DMS 273 treated with DMSO at 0.1 percent for 48 hours (cell line): Measurements from ENCODE around the gene DNAJC22.

Experiments
- DNase-seq: peaks from one replicate; lab custom pipeline; 2025; lab: John Stamatoyannopoulos, UW

DNAJC22 gene

DNA sequence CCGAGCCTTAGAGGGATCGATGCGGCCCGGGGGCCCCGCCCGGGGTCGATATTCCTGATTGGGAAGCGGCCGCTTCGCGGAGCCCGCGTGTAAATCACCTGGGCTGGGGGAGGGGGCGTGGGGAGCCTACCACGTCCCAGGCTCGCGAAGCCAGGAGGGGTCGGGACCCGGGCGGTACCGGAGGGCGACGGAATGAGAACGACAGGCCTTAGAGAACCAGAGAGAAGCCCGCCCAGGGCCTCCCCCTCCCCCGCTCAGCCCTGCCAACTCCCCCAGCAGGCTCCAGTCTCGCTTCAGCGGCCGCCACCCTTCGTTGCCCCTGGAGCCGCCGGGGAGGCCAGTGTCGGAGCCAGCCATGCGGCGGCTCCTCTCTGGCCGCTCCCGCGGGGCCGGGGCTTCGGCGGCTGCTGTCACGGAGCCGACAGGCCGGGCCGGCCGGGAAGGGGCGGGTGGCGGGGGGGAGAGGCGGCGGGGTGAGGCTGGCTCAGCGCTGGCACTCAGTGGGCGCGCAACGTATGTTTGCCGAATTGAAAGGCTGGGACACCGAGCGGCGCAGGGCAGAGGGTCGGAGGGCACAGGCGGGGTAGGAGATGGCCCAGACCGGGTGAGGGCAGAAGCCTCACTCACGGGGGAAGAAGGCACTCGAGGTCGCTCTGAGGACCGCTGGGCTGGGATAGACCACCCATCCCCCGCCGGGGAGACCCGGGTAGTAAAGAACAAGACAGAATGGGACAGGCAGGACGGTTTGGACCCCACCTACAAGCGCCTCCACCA, 1.4 kb upstream of the DNAJC22 start:
- DNase-seq, result no peak

DNA sequence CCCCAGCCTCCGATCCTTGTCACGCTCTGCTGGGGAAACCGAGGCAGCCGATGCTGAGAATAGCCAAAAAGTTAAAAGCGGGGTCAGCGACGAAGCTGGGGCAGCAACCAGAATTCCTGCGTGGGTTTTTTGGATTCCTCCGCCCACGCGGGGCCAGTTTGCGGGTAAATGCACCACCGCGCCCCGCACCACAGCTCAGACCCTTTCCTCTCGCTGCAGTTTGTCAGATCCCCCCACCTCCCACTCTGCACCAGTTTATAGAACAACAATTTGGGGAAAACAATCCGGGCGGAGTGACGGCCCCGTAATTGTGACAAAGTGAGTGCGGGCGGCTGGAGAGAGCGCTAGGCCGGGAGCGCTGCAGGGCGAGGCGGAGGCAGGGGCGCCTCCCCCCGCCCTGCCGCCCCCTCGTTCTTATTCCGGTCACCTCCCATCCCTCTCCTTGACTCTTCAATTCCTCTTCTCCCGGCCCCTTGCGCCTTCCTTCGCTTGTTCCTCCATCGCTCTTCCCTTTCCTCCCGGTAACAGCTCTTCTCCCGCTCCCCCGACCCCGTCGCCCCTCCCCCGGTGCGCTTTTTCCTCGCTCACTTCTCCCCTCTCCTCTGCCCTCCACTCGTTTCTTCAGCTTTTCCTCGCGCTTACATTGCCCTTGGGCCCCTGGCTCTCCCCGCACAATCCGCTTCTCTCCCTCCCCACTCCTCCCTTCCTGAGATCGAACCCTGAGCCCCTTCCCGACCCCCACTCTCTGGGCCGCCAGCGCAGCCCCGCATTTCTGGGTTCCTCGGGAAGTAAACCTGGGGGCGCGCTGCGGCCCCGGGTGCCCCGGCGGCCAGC, 646 bp upstream of the DNAJC22 start:
- no peak for DNase-seq

DNA sequence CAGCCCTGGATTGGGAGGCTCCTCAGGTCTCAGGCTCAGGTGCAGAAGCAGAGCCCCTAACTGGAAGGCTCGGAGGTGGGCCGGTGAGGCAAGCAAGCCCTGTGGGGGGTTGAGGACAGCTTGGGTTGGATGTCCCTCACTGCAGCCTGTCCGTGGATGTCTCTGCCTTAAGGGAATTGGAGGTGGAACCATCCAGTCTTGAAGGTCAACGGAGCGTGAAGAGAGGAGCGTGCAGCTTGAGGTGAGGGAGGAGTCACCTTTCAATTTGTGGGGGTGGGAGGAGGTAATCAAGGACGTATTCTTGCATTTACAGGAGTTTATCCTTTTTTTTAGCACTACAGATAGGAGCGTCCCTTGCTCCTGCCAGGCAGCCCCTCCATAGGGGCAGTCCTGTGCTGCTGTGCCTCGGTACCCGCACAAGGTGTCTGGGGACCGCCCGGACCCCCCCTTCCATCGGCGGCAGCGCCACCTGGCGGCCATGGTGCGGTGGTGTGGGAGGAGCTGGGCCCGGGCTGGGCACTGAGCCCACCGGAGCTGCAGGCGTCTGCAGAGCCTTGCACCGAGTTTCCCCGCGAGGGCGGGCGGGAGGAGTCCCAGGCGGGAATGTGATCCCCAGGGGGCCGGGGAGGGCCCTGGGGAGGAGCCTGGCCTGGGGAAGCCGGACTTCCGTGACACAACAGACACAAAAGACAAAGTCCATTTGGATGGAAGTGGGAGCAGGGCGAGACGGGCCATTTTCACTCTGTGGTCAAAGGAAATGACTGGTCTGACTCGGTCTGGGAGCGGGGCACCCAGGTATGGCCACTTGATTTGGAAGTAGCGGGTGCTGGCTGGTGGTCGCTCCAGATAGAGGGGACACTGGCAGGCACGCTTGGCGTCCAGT, 864 bp downstream of the DNAJC22 start:
- no peak for DNase-seq

DNA sequence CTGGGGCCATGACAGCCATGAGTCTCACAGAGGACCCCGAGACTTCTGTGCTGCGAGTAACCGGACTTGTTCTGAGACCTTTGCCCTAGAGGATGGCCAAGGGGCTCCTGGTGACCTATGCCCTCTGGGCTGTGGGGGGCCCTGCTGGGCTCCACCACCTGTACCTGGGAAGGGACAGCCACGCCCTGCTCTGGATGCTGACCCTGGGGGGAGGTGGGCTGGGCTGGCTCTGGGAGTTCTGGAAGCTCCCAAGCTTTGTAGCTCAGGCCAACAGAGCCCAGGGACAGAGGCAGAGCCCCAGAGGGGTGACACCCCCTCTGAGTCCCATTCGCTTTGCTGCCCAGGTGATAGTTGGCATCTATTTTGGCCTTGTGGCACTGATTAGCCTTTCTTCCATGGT, 2.1 kb downstream of the DNAJC22 start:
- no peak for DNase-seq

DNA sequence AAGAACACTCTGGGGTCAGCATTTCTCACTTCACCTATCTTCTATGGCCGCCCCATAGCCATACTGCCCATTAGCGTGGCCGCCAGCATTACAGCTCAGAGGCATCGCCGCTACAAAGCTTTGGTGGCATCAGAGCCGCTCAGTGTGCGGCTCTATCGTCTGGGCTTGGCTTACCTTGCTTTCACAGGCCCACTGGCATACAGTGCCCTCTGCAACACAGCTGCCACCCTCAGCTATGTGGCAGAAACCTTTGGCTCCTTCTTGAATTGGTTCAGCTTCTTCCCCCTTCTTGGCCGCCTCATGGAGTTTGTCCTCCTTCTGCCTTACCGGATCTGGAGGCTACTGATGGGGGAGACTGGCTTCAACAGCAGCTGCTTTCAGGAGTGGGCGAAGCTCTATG, 2.6 kb downstream of the DNAJC22 start:
- no peak for DNase-seq

DNA sequence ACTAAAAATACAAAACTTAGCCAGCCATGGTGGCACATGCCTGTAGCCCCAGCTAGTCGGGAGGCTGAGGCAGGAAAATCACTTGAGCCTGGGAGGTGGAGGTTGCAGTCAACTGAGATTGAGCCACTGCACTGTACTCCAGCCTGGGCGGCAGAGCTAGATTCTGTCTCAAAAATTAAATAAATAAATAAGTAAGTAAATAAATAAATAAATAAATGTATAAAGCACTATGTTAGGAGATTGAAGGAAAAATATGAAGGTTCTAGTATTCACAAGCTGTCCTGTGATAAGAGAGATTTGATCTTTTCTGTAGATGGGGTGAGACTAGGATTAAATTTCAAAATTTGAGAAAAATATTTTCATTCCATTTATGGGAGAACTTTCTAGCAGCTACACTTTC, 5.7 kb downstream of the DNAJC22 start:
- no peak for DNase-seq

DNA sequence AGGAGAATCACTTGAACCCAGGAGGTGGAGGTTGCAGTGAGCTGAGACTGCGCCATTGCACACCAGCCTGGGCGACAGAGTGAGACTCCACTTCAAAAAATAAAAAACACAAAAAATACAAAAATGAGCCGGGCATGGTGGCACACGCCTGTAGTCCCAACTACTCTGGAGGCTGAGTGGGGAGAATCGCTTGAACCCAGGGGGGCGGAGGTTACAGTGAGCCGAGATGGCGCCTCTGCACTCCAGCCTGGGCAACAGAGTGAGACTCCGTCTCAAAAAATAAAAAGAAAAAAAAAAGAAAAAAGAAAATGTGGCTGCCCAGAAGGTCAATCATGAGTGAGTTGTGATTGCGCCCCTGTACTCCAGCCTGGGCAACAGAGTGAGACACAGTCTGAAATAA, 9.2 kb downstream of the DNAJC22 start:
- no peak for DNase-seq

DNA sequence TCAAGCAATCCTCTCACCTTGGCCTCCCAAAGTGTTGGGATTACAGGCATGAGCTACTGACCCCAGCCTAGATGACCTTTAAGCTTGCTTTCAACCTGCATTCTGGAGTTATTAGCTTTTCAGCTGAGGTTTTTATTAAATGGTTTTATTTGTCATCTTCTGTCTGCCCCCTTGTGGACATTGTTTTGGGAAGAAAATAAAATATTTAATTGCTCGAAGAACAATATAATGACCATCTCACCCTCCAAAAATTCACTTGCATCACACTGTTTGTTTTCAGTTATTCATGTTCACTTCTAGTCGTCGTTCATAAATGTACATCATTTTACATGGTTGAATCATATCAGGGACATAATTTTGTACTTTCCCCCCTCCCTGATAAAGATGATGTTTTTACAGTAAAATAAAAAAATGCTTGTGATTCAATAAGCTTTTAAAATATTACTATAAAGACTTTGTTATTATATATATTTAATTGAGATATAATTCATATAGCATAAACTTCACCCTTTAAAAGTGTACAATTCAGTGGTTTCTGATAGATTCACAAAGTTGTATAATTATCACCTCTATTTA, 10.5 kb downstream of the DNAJC22 start:
- no peak for DNase-seq

DNA sequence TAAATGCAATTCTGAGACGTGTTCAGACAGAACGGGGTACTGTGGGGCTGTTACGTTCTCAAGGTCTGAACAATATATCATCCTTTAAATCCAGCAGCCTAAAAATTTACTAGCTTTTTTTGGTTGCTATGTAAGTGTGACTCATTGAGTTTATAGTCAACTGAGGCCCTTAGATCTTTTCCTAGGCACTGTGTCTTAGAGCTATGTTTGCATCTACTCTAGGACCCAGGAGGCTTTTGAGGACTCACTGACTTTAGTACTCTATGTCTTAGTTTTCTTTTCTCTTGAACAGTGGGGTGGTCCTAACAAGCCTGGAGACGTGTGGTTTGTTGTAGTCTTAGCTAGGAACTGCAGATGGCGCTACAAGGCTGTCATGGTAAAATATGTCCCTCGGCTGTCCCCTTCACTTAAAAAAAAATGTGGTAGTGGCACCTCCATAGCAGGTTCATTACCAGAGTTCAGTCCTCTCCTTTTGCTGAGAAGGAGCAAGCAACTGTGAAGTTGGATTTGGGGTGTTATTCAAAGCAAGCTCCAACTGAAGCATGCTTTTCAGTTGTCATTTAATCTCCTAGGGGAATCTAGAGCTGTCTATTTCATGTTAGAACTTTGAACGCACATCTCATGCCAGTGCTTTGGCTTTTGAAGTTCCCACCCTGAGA, 11.9 kb downstream of the DNAJC22 start:
- DNase-seq, result peak; percentile 54

DNA sequence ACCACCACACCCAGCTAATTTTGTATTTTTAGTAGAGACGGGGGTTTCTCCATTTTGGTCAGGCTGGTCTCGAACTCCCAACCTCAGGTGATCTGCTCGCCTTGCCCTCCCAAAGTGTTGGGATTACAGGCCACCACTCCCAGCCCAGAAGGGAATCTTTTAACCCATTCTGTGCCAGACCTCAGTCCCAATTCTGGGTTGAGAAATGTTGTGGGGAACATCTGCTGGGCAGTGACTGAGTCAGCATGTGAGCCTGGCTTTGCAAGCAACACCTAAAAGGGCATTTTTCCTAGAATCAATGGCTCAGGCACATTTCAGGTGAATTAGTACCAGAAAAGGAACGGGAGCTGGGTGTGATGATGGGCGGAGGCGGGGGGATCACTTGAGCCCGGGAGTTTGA, 13.0 kb downstream of the DNAJC22 start:
- no peak for DNase-seq

DNA sequence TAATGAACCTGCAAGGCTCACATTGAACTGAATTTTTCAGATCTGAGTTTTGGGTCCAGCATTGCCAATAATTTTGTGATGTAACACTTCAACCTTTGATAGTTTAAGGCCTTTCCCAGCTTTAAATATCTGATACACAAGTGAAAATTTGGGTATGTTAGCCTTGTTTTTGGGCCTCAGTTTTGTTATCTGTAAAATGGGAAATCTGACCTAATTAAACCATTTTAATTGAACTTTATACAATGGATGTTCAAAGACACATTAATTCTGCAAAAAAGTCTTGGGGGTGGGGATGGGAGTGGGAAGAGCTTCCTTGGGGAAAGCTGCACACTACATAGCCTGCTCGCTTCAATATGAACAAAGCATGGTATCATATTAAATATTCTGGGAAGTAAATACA, 15.4 kb downstream of the DNAJC22 start:
- no peak for DNase-seq

DNA sequence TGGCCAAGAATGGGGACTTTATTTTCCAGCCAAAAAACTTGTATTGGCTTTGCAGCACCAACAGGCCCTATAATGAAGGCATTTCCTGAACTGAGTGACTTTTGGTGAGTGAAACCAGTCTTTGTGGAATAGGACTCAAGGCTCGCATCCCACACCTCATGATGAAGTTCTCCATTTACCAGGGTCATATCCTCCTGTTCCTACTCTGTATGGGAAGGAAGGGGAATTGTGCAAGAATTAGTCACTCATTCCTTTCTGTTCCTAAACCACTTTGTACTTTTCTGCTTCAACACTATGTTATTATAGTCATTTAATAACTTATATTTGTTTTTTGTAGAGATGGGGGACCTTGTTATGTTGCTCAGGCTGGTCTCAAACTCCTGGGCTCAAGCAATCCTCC, 18.3 kb downstream of the DNAJC22 start:
- DNase-seq, result no peak

DNA sequence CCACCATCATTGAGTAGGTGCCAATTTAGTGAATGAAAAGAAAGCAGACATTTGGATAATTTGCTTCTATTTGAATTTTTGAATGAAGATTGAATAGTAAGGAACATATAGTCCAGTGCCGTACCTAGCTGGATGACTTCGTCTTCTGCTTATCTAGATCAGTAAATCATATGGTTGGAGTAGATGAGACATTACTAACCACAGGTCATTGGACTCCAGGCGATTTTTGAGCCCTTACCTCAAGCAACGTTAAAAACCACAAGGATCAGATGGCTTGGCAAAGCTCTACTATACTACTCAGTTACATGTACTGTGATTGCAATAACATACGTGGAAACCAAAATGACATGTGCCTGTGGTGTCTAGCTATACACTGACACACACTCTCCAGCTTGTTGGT, 18.9 kb downstream of the DNAJC22 start:
- DNase-seq, result no peak

DNA sequence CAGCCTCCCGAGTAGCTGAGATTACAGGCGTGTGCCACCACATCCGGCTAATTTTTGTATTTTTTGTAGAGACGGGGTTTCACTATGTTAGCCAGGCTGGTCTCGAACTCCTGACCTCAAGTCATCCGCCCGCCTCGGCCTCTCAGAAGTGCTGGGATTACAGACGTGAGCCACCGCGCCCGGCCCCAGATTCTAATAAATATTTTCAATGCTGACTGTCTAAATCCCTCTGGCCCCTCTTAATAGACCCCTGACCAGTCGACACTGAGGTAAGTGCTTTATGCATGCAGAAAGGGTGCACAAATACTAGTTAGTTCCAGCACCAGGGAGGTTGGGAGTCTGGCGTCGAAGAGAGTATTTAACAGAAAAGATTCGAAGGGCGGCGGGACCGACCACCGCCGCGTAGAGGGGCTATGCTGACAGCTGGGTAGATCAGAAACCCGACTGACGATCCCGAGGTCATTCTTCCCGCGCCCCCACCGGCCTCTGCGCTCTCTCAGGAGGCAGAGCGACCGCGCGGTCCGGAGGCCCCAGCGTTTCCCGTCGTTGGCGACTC, 19.5 kb downstream of the DNAJC22 start:
- DNase-seq, result no peak

DNA sequence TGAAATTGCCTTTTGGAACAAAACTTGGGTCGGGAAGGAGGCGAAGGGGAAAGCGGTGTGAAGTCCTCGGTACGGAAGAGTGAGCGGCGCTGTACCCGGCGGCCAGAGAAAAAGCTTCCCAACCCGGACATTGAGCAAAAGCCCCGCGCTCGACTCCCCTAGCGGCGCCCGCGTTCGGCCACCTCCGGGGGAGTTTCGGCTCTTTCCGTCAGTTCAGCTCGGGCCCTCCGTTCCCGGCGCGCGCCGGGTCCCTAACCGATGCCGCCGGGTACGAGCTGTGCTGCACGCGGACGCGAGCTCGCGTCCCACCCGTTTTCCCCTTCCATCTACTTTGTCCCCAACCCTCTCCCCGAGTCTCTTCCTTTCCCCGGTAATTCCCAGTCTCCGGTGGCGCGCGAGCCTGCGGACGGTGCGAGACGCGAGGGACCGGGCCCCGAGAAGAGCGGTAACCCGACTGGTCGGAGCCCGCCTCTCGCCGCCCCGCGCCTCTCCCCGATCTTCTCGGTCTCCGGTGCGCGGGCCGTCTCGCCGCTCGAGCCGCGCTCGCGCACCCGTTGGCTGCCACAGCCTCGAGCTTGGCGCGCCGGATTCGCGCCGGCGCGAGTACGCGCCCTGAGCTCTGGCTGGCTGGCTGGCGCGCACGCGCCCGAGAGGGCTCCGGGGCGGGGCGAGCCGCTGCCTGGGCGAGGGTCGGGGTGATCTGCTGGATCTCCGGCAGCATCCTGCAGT, 20.1 kb downstream of the DNAJC22 start:
- peak; percentile 70 for DNase-seq

DNA sequence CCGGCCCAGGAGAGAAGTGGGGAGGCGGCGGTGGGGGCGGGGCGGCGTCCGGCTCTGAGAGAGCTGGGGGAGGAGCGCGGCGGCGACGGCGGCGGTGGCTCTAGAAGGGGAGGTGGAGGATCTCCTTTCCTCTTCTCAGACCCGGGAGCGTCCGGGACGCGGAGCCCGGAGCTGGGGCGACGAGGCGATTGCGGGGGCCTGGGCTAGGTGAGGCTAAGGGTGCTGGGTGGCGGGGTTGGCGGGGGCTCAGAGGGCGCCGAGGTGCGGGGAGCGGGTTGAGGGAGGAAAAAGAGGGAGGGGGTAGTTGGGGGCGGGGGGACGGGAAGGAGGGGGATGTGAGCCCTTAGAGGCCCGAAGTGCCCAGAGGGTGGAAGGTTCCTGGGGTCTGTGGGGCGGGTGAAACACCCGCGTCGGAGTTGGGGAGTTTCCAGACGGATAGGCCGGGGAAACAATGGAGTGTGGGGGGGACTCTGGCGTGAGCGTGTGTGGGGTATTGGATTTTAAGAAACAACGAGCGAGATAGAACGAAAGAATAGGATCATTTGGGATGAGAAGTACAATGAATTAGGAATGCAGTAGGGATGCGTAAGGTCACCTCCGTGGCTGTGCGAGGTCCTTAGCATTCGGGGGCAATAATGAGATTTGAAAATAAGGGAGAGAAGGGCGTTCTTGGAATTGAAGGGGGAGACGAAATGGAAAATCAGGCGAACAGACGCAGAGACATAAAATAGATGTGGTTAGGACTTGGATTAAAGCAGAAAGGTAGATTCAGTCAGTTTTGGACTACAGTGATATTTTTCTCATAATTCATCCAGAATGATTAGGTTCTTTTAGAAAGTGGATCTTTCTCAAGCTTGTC, 20.9 kb downstream of the DNAJC22 start, which contains the start of gene SPATS2:
Gene SPATS2, plus strand, starts transcription at position 82 of the 859 bp plus-strand sequence. CDS start 93,551 bp downstream, outside the sequence.
- DNase-seq, result no peak

DNA sequence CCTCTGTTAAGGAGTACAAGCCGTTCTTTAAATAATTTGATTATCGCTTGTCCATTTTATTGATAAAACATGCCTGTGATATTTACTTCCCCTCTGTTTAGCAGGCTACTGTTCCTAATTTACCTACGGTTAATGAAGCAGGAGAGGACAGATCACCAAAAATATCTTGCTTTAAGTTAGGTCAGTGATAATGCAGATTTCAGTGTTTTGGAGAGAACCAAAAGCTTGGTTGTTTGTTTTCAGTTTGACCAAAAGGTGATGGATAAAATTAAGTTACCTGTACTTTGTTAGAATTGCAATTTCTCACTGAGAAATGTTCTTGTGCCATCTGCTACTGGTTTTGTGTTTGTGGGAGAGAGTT, 21.5 kb downstream of the DNAJC22 start:
- no peak for DNase-seq

DNA sequence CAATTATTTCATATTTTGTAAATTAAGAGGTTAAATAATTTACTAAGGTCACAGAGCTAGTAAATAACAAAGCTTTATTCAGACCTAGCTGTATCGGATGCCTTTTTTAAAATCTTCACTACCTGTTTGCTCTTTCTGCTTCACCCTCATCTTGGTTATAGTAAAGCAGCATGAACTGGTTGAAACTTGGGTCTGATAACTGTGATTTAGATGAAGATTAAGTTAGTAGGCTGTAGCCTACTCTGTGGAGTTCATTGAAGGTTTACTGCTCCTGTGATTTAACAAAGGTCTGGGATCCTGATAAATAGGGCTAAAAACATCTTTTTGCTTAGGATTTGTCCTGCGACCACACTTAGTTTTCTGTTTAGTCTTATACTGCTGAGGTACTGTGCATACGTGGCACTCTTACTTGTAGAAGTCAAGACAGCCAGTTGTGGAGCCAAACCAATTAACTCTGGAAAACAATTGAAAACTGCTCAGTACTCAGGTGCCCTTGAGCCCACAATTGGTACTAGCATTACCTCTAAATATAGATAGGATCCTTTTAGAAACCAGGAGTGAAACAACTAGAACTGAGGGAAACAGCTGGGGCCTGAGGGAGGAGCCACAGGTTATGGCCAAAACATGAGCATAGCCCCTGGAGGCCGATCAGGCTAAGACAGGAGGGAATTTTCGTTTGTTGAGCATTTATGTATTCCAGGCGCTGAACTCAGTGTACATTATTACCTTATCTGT, 22.9 kb downstream of the DNAJC22 start:
- no peak for DNase-seq

DNA sequence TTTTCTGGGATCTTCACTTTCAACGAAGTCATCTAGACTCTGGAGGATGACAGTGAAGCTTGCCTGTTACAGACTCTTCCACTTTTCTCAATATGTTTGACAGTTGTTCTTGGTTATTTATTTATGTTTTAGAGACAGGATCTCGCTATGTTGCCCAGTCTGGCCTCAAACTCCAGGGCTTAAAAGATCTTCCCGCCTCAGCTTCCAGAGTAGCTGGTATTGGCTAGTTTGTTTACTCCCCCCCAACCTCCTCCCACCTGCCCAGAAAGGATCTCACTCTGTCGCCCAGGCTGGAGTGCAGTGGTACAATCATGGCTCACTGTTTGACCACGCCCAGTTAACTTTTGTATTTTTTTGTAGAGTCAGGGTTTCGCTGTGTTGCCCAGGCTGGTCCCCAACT, 23.9 kb downstream of the DNAJC22 start:
- no peak for DNase-seq
